Erythroblast (primary cell): ENCODE results near the gene PXN.

Experiments used
- GATA1 ChIP-seq: IDR thresholded peaks from 2 replicates; pipeline ENCODE4 v1.6.1; 2011; ENCODE audit warnings: low read depth, mild to moderate bottlenecking, control low read depth, low read length, moderate library complexity
- POLR2A ChIP-seq: IDR thresholded peaks from 2 replicates; pipeline ENCODE4 v1.6.1; 2011; ENCODE audit warnings: mild to moderate bottlenecking, low read length

- TF ChIP-seq POLR2A (no peak), GATA1 (no peak)
Measured at GRCh38 chr12:120180975-120181374, 84.6 kb downstream of the PXN start.
